ENCODE measurements around the gene COX20.

Gene COX20

DNA sequence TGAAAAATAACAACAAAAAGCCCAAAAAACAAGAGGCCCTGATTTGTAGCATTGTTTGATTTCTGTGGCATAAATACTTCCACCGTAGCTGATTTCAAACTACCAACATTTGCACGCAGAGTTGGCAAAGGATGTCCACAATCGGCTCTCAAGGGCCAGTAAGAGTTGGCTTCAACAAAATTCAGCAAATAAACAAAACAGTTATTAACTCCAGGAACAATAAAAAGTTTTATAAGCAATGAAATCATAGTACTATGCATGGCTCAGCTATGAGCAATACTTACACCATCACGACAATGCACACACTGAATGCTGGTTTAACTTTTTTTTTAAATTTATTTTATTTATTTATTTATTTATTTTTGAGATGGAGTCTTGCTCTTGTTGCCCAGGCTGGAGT is 8.7 kb upstream of the COX20 start:
- TF ChIP-seq, protein P1, sequence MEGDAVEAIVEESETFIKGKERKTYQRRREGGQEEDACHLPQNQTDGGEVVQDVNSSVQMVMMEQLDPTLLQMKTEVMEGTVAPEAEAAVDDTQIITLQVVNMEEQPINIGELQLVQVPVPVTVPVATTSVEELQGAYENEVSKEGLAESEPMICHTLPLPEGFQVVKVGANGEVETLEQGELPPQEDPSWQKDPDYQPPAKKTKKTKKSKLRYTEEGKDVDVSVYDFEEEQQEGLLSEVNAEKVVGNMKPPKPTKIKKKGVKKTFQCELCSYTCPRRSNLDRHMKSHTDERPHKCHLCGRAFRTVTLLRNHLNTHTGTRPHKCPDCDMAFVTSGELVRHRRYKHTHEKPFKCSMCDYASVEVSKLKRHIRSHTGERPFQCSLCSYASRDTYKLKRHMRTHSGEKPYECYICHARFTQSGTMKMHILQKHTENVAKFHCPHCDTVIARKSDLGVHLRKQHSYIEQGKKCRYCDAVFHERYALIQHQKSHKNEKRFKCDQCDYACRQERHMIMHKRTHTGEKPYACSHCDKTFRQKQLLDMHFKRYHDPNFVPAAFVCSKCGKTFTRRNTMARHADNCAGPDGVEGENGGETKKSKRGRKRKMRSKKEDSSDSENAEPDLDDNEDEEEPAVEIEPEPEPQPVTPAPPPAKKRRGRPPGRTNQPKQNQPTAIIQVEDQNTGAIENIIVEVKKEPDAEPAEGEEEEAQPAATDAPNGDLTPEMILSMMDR (conservative IDR thresholded peaks at IDR 0.05) = no peak
- no peak overlapping the region for H3K27ac ChIP-seq

DNA sequence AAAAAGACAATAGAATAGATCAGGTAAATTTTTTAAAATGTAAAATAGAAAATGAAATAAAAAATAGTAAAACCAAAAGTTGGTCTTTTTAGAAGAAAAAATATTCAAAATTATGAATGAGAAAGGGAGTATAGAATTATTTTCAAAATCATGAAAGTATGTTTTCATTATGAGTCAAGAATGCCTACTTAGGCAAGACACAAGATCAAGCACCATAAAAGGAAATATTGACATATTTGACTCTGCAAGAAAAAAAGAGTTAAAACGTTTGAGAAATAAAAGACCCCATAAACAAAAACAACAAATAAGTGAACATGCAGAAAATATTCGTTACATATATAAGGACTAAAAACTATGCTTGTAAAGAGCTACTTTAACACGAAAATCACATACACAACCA is 4.8 kb upstream of the COX20 start:
- TF ChIP-seq, protein P1 (conservative IDR thresholded peaks at IDR 0.05) = no peak
- H3K27ac ChIP-seq = no peak overlapping the region

DNA sequence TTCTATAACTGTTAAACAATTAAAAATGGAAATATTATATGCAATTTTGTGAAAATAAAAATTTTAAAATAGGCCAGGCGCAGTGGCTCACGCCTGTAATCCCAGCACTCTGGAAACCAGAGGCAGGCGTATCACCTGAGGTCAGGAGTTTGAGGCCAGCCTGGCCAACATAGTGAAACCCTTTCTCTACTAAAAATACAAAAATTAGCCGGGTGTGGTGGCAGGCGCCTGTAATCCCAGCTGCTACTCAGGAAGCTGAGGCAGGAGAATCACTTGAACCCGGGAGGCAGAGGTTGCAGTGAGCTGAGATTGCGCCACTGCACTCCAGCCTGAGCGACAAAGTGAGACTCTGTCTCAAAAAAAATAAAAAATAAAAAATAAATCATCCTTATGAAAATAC is 2.2 kb upstream of the COX20 start:
- peak overlapping the region; percentile 100 for H3K27ac ChIP-seq

DNA sequence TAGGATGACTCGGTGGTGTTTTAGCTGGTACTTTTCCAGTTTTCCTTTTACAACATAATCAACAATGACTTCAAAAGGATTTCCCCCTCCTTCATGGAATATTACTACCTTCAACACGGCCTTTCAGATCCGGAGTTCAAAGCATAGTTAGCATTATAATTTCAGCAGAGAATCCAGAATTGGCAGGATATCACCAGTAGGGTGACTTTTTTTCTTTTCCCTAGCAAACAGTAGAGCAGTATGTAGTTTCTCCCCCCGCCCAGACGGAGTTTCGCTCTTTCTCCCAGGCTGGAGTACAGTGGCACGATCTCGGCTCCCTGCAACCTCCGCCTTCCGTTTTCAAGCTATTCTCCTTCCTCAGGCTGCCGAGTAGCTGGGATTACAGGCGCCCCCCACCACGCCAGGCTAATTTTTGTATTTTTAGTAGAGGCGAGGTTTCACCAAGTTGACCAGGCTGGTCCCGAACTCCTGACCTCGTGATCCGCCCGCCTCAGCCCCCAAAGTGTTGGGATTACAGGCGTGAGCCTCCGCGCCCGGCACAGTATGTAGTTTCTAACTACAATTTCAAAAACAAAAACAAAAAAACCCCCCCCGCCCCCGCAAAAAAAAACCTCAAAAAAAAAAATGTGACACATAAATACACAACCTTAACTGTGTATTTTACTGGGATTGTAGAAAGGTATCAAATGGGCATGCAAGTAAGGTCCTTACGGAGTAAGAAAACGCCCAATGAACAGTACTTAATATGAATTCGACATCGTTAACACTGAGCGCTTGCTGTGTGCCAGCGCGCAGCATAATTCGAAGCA is 1.5 kb upstream of the COX20 start:
- H3K27ac ChIP-seq = peak overlapping the region; percentile 100
- TF ChIP-seq, protein P1 (conservative IDR thresholded peaks at IDR 0.05) = 0 out of 2 replicates have a peak, but pooled peaks have one; percentile 29

DNA sequence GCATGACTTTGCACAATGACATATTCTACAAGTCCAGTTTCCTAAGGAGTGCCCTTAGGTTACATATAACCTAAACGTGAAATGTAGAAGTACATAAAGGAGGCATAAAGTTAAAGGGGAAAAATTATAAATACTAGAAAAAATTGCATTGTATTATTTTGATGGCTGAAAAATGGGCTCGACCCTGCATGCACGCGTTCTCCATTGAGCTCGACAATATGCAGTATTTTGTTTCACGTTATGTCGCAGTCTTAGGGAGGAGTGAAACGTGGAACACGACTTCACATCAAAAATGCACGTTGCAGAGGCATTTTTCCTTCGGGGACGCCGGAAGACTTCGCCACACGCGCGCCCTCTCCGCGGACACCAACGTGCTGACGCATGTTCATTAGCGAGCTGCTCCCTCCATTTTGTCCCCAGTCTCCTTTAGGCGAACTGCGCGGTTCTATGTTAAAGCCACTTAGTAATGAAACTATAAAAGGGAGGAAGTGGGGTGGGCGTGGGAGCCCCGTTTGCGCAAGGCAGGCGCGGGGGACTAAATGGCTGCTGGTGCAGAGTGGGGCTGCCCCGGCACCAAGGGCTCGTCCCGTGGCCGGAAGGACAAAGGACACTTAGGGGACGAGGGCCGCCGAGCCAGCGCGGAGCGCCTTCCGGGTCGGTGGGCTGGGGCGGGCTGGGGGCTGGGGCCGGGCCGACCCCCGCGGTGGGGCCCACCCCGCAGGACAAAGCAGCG is 749 bp upstream of the COX20 start:
- H3K27ac ChIP-seq = peak overlapping the region; percentile 100
- TF ChIP-seq, protein P1 (conservative IDR thresholded peaks at IDR 0.05) = no peak

- peak overlapping the region; percentile 100 for H3K27ac ChIP-seq
- TF ChIP-seq, protein P1 (conservative IDR thresholded peaks at IDR 0.05) = no peak
Observed at GRCh38 chr1:244836135-244836521, 670 bp downstream of the COX20 start.

- TF ChIP-seq, protein P1 (conservative IDR thresholded peaks at IDR 0.05) = no peak
- peak overlapping the region; percentile 100 for H3K27ac ChIP-seq
Observed at GRCh38 chr1:244836584-244836983, 1.1 kb downstream of the COX20 start.
